Fibroblast of gingiva (primary cell): Measurements from ENCODE around the gene SNTG2.

Experiments used
- DNase-seq: peaks from one replicate; pipeline ENCODE4 v3.0.0-alpha.2; 2011; ENCODE audit warnings: low read depth

The SNTG2 gene

DNA sequence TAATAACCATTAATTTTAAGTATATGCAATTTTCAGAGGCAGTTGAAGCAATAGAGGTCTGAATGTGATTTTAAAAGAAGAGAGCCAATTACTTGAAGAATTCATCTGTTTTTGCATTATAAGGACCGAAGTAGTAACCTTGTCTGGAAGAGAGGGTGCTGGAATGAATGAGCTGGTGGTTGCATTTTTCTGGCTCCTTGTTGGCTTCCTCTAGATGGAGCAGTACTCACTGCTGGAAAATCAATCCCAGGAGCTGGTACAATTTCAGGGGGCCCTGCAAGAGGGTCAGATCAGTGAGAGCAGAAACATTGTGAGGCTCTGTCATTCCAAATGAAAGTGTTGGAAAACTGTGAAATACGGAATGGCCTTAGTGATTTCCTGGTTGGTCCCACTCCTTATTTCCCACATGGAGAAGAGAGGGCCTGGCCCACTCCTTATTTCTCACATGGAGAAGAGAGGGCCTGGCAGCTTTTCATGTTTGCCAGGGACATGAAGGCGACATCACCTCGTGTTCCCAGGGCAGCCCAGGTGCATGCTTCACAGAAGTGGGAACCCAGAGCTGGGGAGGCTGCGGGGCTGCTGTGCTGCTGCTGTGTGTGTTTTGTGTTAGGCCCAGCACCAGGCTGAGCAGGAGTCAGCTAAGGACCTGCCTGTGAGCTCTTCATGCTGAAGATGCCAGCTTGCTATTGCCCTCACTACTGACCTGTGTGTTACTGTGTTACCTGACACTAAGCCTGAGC, 197.4 kb downstream of the SNTG2 start:
- DNase-seq = no peak

- no peak for DNase-seq
These were observed 200.3 kb downstream of the SNTG2 start for GRCh38 chr2:1150724-1151511.

- DNase-seq = no peak
These were observed 201.7 kb downstream of the SNTG2 start for GRCh38 chr2:1152375-1152774.

GRCh38 chr2:1153920-1154319, 203.3 kb downstream of the SNTG2 start:
- no peak for DNase-seq

DNA sequence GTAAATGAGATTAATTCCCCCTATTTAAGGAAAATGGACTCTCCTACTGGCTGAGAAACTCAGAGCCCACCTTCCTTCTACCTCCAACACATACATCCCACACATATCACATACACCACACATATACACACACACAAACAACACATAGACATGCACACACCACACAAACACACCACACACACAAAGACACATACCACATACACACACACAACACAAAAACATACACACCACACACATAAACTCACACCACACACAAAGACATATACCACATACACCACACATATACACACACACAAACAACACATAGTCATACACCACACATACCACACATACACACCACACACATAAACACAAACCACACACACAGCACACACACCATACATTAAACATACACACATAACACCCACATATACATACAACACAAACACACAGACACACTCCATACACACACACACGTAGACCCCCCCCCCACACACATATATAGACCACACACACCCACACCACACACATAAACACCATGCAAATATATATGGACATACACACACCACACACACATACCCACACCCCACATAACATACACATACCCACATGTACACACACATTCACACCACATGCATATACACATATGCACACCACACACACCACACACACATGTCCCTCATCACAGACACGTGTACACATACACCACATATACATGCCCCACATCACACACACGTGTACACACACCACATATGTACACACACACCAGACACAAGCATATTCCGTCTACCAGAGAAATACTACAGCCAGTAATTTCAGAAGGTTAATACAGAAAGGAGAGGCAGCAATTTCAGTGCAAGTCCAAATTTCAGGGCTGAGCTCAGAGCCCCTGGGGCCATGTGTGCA, 204.3 kb downstream of the SNTG2 start:
- no peak for DNase-seq

DNA sequence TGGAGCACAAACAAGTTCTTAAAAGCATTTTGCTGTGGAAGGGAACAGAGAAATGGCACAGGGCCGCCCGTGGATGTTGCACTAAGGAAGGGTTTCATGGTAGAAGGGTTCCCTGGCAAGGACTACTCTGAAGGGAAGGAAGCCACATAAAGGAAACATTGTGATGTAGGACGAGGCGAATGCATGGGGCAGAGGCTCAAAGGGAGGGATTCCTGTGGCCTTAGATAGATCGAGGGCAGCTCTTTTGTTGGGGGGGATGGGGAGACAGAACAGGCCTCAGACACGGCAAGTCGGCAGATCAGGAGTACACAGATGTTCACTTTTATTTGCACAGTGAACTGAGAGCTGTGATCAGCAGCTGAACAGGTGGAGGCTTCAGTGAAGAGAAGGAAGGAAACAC, 205.4 kb downstream of the SNTG2 start:
- no peak for DNase-seq

DNA sequence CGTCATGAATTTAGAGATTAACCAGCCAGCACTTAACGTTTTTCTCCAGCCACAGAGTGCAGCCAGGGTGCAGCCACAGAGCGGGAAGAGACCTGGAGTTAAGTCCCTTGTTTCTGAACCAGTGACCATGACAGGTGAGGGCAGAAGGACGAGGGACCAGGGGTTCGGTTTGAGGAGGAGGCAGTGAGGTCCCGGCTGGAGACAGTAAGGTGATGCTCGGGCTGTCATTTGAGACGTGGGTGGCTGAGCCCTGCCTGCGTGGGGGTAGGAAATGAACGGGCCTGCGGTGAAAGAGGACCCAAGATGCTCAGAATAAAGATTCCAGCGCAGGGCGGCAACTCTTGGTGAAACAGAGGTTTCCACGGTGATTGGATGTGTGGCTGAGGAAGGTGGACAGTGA, 205.9 kb downstream of the SNTG2 start:
- DNase-seq = no peak

- DNase-seq = no peak
These were observed 206.5 kb downstream of the SNTG2 start for GRCh38 chr2:1157107-1157506.

GRCh38 chr2:1159013-1159412, 208.4 kb downstream of the SNTG2 start:
- DNase-seq = no peak

DNA sequence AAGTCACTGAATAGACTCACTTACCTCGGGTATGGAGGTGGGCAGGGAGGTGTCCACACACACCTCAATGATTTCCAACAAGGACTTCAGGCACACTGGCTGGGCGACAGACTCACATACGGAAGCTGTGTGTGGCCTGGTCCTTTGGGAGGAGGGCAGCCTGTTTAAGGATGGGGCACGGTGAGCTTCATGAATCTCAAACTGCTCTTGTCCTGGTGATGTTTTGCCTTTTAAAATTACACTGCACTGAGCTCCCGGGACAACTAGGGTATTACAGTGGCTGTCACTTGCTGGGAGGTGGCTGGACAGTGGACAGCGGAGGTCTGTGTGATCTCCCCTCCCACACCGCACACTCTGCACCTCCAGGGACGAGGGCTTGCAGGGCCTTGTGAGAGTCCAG, 211.6 kb downstream of the SNTG2 start:
- DNase-seq = no peak

DNA sequence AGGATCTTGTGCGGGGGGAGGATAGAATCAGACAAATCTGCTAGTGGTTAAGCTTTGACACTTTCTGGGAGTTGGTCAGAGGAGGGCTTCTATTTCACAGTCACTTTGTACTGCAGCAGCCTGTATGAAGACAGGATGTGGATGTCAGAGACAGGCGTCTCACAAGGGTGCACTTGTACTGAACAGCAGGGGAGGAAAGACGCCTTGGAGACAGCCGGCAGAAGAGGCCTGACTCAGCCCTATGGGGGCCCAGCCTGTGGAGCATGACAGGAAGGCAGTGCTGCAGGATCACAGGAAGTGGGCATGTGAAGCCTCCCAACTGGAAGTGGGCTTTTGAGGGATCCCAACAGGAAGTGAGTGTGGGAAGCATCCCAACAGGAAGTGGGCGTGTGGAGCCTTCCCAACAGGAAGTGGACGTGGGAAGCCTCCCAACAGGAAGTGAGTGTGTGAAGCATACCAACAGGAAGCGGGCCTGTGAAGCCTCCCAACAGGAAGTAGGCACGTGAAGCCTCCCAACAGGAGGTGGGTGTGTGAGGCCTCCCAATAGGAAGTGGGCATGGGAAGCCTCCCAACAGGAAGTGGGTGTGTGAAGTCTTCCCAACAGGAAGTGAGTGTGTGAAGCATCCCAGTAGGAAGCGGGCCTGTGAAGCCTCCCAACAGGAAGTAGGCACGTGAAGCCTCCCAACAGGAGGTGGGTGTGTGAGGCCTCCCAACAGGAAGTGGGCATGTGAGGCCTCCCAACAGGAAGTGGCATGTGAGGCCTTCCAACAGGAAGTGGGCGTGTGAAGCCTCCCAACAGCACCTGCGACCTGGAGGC, 212.3 kb downstream of the SNTG2 start:
- DNase-seq = no peak

GRCh38 chr2:1166976-1167375, 216.3 kb downstream of the SNTG2 start:
- DNase-seq = no peak

DNA sequence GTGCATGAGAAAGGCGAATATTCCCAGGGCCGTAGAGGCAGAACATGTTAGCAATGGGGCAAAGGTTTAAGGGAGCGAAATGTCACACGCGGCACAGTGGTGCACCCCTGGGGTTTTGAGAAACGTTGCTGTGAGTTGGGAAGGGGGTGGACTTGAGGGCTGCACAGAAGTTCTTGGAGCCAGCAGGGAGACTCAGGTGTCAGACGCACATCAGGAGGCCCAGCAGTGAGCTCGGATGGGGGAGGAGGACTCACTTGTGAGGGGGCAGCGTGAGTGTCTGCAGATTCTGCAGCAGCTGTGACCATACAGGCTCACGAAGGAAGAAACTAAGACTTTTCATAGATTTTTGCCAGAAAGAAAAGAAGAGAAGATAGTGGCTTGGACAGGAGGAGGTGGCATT, 218.2 kb downstream of the SNTG2 start:
- DNase-seq = no peak

DNA sequence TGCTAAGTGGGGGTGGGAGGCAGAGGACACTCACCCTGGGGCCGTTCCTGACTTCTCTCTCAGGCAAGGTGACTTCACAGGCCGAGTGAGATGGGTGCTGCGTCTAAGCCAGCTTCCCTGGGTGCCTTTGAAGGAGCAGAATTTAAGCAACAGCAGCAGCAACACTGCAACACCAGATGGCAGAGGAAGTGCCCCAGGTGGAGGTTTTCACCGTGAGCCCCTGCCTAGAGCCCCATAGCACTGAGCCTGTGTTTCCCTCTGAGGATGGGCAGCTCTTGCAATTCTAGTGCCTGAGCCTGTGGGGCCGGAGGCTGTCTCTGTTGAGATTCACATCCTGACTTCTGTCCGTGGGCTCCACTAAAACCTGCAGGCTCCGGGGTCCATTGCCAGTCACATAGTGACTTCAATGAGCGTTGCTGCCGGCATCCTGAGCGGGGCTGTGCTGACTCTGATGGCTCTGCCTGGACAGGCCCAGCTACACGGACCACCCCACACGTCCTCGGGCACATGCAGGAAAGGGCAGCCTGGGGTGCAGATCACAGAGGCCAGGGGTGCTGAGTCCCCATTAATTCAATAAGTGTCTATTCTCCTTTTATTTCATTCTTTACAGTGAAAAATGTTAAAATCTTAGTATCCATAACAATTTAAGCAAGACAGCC, 218.8 kb downstream of the SNTG2 start:
- no peak for DNase-seq

DNA sequence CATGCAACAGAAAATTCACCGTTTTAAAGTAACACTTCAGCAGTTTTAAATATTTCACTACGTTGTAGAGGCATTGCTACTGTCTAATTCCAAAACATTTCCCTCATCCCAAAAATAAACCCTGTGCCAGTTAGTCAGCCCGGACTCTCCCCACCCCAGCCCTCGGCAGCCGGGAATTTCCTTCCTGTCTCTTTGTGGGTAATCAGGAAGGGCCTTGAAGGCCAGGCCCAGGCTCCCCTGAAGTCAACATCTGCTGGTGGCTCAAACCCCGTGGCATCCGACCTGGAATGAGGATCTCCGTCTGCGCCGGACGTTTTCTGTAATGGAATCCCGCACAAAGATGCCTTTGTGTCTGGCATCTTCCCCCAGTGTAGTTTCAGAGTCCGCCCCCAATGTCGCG, 219.6 kb downstream of the SNTG2 start:
- no peak for DNase-seq

GRCh38 chr2:1170711-1171110, 220.1 kb downstream of the SNTG2 start:
- DNase-seq = no peak

GRCh38 chr2:1173528-1173927, 222.9 kb downstream of the SNTG2 start:
- DNase-seq = no peak

DNA sequence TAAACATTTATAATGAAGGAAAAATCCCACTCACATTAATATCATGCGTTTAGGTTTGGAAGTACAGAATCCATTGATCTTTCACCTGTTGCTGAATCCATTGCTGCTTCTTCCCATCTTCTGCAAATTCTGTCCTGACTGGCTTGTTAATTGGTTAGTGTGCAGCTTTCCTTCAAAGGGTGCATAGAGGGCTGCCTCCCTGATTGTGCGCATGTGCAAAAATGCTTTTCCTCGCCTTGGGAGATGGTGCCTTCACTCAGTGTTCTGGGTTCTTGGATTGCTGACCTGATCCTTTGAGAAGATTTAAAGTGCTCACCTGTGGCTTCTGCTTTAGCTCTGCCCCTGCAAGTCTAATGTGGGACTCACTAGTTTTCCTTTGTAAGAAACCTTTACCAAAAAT, 231.2 kb downstream of the SNTG2 start:
- DNase-seq = no peak

GRCh38 chr2:1183300-1183699, 232.7 kb downstream of the SNTG2 start:
- DNase-seq = no peak

GRCh38 chr2:1186421-1186820, 235.8 kb downstream of the SNTG2 start:
- DNase-seq = no peak

DNA sequence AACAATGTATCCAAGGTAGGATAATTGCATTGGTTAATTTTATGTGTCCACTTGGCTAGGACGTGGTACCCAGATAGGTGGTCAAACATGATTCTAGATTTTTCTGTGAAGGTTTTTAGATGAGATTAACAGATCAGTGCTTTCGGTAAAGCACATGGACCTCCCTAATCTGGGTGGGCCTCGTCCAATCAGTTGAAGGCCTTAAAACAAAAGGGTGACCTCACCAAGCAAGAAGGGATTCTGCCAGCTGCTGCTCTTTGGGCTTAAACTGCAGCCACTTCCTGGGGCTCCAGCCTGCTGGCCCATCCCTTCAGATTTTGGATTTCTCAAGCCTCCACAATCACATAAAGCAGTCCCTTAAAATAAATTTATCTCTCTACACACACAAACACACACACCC, 236.5 kb downstream of the SNTG2 start:
- no peak for DNase-seq
